Testis (tissue), 2 donors: ENCODE data around the gene HNF1B.

Experiments
- CTCF ChIP-seq, 3 experiments: fragments of 450-650 bp in 2 of 3; fragments of 200-600 bp in 1 of 3; sonication (generic) in 1 of 3; IDR thresholded peaks; one replicate each; pipeline ENCODE4 v1.5.1; 2016 to 2019; ENCODE audit warnings: antibody characterized with exemption in 3 of 3, mild to moderate bottlenecking in 2 of 3, moderate library complexity in 1 of 3
- POLR2A ChIP-seq: fragments of 450-650 bp; IDR thresholded peaks from one replicate; pipeline ENCODE4 v1.6.1; 2017; ENCODE audit warnings: antibody characterized with exemption, mild to moderate bottlenecking, moderate library complexity

GRCh38 chr17:37662353-37662752, 82.5 kb downstream of the HNF1B start:
- TF ChIP-seq CTCF (IDR thresholded peaks at IDR 0.05): no peak
- TF ChIP-seq POLR2A: no peak
